Measurements from ENCODE around the gene SRRM4. TPM values are rescaled to one million over a fixed set of nuclear protein-coding genes. Genes with fewer than 3 reads are reported as not detected.

SRRM4 gene
- not detected in 2 replicates for total RNA-seq

GRCh38 chr12:118981285-118982211, at the start of gene SRRM4:
Gene SRRM4, plus strand, starts transcription at chr12:118981541. Its CDS starts 342 bp downstream, at chr12:118981883.

GRCh38 chr12:119178544-119179334, 197.4 kb downstream of the SRRM4 start, which contains the start of gene HSPB8:
Gene HSPB8, plus strand, starts transcription at chr12:119178931. Its CDS starts 382 bp downstream, at chr12:119179313.

Other genes with a start within 250 kb of the SRRM4 start
- gene HSPB8, start 197.4 kb downstream of the SRRM4 start, total RNA-seq, result 1.1 and 1.9 TPM in 2 replicates